Retinal pigment epithelial cell (primary cell): Measurements from ENCODE around the gene ZCCHC2.

Experiments
- DNase-seq: peaks from one replicate; pipeline ENCODE4 v3.0.0-alpha.2; 2010; ENCODE audit warnings: low read depth
- H3K4me3 ChIP-seq: 2 replicates; pipeline ENCODE4 v1.5.1; 2011; ENCODE audit warnings: mild to moderate bottlenecking, low read length, control low read depth, moderate library complexity
- TF ChIP-seq, protein P1 (sequence below): conservative IDR thresholded peaks from 2 replicates; pipeline ENCODE4 v1.5.1; 2011; ENCODE audit warnings: low read depth, low read length, control low read depth, inconsistent platforms

The ZCCHC2 gene

DNA sequence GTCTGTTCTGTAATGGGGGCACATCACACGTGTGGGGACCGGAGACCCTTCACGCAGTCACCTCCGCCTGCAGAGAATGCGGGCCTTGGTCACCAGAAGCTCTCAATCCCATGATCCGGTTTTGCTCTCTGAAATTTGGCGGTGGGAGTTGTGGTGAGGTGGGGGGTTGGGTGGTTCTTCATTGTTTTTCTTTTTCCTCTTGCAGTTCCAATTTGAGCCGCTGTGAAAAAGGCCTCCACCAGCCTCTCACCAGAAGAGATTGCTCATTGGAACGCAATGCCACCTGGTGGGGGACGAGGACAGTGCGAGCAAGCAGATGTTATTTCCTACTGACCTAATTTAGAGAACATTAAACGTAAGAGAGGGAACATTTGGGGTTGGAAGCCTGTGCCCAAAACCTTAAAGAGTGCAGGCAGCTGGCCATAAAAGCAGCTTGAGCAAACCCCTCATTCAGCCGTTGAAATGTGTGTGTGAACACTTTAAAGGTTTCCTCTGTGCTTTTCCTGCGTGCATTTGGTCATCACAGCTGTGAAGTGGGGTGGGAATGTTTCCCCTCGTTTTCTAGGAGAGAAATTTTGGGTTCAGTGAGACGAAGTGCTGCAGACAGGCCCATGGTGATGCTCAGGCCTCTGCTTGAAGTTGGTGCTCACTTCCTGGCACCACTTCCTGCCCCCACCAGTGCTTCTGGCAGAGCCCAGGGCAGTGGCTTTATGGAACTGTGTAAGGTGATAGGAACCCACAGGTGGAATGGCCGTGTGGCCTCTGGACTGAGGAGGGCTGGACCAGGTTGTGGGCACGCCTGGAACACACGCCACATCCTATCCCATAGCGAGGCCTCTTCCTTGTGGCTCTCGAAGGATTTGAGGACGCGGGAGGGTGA lies 61.7 kb downstream of the ZCCHC2 start:
- DNase-seq = peak; percentile 61
- TF ChIP-seq, protein P1, sequence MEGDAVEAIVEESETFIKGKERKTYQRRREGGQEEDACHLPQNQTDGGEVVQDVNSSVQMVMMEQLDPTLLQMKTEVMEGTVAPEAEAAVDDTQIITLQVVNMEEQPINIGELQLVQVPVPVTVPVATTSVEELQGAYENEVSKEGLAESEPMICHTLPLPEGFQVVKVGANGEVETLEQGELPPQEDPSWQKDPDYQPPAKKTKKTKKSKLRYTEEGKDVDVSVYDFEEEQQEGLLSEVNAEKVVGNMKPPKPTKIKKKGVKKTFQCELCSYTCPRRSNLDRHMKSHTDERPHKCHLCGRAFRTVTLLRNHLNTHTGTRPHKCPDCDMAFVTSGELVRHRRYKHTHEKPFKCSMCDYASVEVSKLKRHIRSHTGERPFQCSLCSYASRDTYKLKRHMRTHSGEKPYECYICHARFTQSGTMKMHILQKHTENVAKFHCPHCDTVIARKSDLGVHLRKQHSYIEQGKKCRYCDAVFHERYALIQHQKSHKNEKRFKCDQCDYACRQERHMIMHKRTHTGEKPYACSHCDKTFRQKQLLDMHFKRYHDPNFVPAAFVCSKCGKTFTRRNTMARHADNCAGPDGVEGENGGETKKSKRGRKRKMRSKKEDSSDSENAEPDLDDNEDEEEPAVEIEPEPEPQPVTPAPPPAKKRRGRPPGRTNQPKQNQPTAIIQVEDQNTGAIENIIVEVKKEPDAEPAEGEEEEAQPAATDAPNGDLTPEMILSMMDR = peak; percentile 99
- peak overlapping the region; percentile 30 for H3K4me3 ChIP-seq

DNA sequence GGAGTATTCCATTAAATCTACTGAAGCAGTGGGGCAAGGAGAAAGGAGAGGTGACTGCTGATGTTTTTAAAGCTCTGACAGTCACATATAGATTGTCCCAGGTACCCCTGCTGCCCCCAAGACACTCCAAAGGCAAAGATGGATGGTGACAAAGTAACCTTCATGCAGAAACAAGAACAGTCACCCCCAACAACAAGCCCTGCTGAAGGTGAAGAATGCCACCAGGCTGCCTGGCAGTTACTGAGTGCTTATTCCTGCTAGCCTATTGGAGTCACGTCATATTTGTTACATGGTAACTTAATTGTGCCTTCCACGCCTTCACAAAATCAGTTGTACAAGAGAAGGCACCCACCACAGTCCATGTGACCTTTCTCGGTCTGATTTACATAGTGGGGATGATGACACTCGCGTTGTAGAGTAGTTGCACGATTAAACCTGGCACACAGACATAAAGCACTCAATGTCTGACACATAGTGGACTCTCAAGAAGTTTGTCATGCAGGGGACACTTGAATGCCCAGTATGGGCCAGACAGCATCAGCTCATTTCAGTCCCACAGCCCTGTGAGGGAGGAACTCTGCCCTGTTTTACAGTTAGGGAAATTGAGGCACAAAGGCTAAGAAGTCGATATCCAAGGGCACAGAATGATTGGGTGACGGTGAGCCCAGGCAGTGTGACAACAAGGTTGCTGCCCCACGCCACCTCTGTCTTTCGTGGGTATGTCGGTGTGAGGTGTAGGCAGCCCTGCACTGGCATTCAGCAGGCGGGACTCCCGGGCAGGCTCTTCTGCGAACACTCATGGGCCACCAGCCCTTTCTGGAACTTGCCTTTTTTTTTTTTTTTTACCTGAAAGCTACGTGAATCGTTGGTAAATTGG lies 62.7 kb downstream of the ZCCHC2 start:
- no peak overlapping the region for H3K4me3 ChIP-seq
- TF ChIP-seq, protein P1 = no peak
- no peak for DNase-seq

DNA sequence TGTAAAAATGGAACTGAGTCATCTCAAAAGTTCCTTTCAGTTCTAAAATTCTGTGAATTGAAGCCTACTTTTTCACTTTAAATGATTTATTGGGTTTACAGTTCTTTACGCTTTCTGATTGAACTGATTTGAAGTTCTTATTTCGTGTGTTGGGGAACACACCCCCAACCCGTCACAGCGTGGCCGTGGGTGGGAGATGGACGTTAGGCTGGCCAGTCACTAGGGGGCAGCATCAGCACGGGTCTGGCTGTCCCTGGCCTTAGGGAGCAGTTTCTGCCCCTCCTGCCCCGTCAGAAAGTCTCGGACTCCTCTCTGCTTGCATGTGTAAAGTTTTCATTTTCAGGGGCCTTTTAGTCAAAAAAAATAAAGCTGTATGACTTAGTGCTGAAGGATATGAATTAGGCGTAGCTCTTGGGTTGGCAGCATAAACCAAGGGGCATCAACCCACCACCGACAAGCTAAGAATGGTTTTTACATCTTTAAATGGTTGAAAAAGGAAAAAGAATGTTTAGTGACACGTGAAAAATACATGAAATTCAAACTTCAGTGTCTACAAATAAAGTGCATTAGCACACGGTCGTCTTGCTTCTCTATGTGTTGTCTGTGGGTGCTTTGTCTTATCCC lies 63.4 kb downstream of the ZCCHC2 start:
- peak; percentile 20 for DNase-seq
- TF ChIP-seq, protein P1 = peak; percentile 95
- no peak overlapping the region for H3K4me3 ChIP-seq

DNA sequence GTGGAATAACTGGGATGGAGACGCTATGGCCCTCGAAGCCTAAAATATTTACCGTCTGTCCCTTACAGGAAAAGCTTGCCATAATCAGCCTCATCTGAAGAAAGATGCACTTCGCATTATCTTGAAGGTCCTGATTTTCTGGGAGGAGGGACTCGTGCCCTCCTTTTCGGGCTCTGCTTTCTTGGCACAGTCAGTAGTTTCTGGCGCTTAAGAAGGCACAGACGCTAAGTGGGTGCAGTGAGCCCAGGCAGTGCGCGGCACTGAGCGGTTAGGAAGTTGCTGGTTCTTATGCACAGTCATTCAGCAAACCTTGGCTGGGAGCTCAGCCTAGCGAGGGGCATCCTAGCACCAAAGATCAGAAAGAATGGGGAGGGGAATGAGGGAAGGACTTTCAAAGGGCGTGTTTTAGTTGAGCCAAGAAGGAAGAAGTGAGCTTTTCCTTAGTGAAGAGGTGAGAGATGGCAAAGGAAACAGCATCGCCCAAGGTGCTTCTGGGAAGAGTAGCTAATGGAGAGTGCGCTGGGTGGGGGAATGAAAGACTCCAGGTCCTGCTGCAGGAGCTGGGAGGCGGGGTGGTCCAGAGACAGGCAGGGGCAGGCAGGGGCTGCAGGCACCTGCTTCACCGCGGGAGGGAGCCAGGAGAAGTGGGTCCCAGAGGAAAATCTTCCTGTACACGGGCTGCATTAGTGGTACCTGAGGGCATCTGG lies 64.1 kb downstream of the ZCCHC2 start:
- H3K4me3 ChIP-seq = no peak overlapping the region
- DNase-seq = no peak
- TF ChIP-seq, protein P1 = peak; percentile 10

DNA sequence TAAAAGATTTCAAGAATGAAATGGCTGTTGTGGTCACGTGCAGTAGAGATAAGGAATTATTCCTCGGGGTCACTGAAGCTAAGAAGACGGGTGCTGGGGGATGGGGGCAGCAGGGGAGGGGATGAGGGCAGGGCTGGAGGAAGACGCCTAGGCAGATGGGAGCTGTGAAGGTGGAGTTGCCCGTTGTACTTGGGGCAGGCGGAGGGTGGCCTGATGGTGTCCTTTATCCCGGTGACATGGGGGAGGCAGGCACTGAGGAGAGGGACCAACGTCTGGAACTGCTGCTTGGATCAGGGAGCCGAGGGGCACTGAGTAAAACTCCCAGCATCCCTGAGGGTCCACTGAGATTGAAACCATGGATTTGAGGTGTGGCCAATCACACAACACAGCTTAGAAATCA lies 64.9 kb downstream of the ZCCHC2 start:
- TF ChIP-seq, protein P1 = no peak
- H3K4me3 ChIP-seq = no peak overlapping the region
- DNase-seq = no peak

DNA sequence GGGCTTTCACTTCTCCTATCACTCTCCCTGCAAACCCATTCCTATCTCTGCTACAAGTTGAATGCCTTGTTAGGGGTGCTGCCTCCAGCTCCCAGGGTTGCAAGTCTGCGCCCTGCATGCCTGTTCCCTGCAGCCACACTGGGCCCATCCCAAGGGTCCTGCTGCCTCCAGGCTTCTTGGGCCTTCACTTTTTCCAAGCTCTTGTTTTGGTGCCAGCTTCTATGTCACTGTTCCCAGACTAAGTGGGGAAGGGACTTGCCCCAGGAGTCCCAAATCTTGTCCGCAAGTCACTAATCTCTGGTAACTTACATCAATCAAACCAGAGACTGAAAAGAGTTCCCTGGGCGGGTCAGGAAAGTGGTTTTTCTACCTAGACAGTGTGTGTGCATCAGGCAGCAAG lies 65.4 kb downstream of the ZCCHC2 start:
- TF ChIP-seq, protein P1 = no peak
- DNase-seq = no peak
- H3K4me3 ChIP-seq = no peak overlapping the region
